K562 (cell line): ENCODE data around the gene TMEM209. TPM values are rescaled to one million over a fixed set of nuclear protein-coding genes. Genes with fewer than 3 reads are reported as not detected.

Experiments
- SIN3B ChIP-seq: fragments of 450-650 bp; IDR thresholded peaks from 2 replicates; pipeline ENCODE4 v1.6.1; 2017; ENCODE audit warnings: low read depth, mild to moderate bottlenecking, moderate library complexity
- TCF7 ChIP-seq: sonication (generic); IDR thresholded peaks from 2 replicates; pipeline ENCODE4 v1.6.1; 2016; ENCODE audit warnings: antibody characterized with exemption, borderline replicate concordance
- ZNF407 ChIP-seq: fragments of 450-650 bp; IDR thresholded peaks from 2 replicates; pipeline ENCODE4 v1.6.1; 2016; ENCODE audit warnings: low read depth
- polyA plus RNA-seq, 8 experiments: library from polyadenylated mRNA; depleted of rRNA in 4 of 8; stranded (reverse) in 5 of 8; unstranded in 3 of 8; fragments of >200 nt; fragmentation: Nextera tagmentation in 2 of 8; fragmentation: Illumina TruSeq in 1 of 8; extraction: Ambion mirVana in 2 of 8; extraction: Trizol in 1 of 8; gene quantifications; 2 replicates each; pipeline versions ENCODE4 v1.2.1 to v1.2.3, GENCODE V29; 2011 to 2014; ENCODE audit warnings: inconsistent platforms in 1 of 8, missing spikeins in 1 of 8
- total RNA-seq, 7 experiments: library from RNA; depleted of rRNA in 6 of 7; stranded (reverse); fragments of >200 nt in 6 of 7; fragmentation: Illumina TruSeq in 2 of 7; extraction: Trizol in 2 of 7; gene quantifications; 2 replicates each; pipeline versions ENCODE4 v1.2.1 to v1.2.3, GENCODE V29; 2011 to 2021; ENCODE audit warnings: low replicate concordance in 1 of 7

Gene TMEM209
- total and polyA plus RNA-seq, 9 of the 15 experiments (the other 6 are each of a cell fraction or from before 2014, with no cell fraction given) = 36.8 to 116 (median 76.6) TPM

DNA sequence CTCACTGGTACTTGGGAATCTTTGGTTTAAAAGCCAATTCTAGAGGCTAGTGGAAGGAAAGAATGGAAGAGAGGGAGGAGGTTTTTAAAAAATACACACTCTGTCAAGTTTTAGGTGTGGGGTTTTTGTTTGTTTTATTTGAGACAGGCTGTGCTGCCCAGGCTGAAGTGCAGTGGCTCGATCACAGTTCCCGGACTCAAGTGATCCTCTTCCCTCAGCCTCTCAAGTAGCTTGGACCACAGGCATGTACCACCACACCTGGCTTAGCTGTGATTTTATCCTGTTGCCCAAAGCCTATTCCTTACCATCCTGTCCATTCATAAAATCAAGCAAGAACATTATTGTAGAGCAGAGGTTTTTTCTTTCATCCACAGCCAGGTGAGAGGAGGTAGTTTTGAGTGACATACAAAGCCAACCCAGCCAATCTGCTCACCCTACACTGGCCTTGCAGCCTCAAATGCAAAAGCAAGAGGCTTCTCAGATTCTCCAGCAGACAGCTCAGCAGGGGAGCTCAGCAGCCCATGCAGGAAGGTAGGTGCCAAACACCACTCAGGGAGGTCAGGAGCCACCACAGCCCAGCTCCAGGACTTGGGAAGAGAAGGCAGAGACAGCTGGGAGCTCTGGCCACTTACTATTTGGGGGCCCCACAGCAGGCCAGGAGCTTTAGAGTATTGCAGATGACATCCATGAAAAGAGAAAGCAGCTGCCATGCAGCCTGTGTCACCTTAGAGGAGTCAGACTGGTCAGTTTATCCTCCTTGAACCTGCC lies 65.8 kb downstream of the TMEM209 start (continued):
- TF ChIP-seq ZNF407 = no peak
- TF ChIP-seq TCF7 = no peak
- no peak for TF ChIP-seq SIN3B
